ENCODE measurements around the gene LRSAM1.

LRSAM1 gene

DNA sequence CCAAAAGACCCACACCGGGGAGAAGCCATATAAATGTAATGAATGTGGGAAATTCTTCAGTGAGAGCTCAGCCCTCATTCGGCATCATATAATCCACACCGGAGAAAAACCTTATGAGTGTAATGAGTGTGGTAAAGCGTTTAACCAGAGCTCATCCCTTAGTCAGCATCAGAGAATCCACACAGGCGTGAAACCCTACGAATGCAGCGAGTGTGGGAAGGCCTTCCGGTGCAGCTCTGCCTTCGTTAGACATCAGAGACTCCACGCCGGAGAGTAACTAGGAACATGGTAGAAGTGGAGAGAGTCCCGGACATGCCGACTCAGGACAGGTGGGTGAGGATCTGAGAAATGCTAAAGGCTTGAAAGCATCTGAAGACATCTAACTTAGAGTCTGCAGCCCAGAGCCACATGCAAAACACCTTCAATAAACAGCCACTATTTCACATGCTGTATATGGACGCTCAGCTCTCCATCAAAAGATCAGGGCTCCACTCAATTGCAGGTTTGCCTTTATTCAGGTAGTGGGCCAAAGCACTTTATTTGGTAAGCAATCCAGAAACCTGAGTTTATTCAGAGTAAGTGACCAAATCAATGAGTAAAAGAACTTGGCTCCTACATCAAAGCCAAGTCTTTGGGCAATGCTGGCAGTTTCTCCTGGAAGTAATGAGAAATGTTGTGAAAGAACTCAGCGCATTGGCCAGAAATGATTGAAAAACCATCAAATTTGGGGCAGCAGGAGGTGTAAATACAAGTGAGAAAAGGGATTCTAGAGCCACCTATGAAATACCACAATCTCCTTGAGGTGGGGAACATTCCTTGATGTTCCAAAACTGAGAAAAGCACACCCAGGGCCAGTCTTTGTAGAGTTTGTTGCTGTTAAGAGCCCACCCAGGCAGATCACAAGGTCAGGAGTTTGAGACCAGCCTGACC, 6.1 kb upstream of the LRSAM1 start:
- TF ChIP-seq, protein P1, sequence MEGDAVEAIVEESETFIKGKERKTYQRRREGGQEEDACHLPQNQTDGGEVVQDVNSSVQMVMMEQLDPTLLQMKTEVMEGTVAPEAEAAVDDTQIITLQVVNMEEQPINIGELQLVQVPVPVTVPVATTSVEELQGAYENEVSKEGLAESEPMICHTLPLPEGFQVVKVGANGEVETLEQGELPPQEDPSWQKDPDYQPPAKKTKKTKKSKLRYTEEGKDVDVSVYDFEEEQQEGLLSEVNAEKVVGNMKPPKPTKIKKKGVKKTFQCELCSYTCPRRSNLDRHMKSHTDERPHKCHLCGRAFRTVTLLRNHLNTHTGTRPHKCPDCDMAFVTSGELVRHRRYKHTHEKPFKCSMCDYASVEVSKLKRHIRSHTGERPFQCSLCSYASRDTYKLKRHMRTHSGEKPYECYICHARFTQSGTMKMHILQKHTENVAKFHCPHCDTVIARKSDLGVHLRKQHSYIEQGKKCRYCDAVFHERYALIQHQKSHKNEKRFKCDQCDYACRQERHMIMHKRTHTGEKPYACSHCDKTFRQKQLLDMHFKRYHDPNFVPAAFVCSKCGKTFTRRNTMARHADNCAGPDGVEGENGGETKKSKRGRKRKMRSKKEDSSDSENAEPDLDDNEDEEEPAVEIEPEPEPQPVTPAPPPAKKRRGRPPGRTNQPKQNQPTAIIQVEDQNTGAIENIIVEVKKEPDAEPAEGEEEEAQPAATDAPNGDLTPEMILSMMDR (IDR thresholded peaks at IDR 0.05; ENCODE audit: low read length) = no peak
- TF ChIP-seq EZH2 (optimal IDR thresholded peaks at IDR 0.05; ENCODE audit: low read depth, low read length) = no peak
- TF ChIP-seq EZH2phosphoT487 (IDR thresholded peaks at IDR 0.05; ENCODE audit: low read length) = no peak
- peaks cover 36% of the 10 kb centered on the region for H4K20me1 ChIP-seq (ENCODE audit: insufficient read depth, low read length)
- peaks cover 27% of the 10 kb centered on the region for H3K79me2 ChIP-seq (ENCODE audit: low read length)
- H3K4me1 ChIP-seq (ENCODE audit: low read length) = peaks cover 8% of the 10 kb centered on the region
- H3K4me2 ChIP-seq (ENCODE audit: low read depth, low read length) = no peak overlapping the region
- no peak for DNase-seq
- H3K9me2 ChIP-seq (replicated peaks; ENCODE audit: insufficient read depth, low read length) = no peaks in the 10 kb centered on the region
- peaks cover 18% of the 10 kb centered on the region for H3K36me3 ChIP-seq (replicated peaks; ENCODE audit: insufficient read depth, low read length)
- H3K4me3 ChIP-seq (ENCODE audit: low read length) = no peak overlapping the region
- H3F3A ChIP-seq (ENCODE audit: insufficient read depth, low read length) = peaks cover 62% of the 10 kb centered on the region
- no peak overlapping the region for H2AFZ ChIP-seq (ENCODE audit: low read length)
- no peaks in the 10 kb centered on the region for H3K27me3 ChIP-seq (replicated peaks; ENCODE audit: insufficient read depth, low read length)
- H3K9me3 ChIP-seq (replicated peaks; ENCODE audit: insufficient read depth, low read length) = no peaks in the 10 kb centered on the region
- H3K27ac ChIP-seq (ENCODE audit: low read length) = no peak overlapping the region; the same call in 1 of the 2 replicates
- H3K9ac ChIP-seq (ENCODE audit: low read length) = no peak overlapping the region

GRCh38 chr9:127445851-127446712, 5.2 kb upstream of the LRSAM1 start:
- no peak overlapping the region; the same call in 1 of the 2 replicates for H3K27ac ChIP-seq (ENCODE audit: low read length)
- H3K36me3 ChIP-seq (replicated peaks; ENCODE audit: insufficient read depth, low read length) = peaks cover 21% of the 10 kb centered on the region
- no peaks in the 10 kb centered on the region for H3K27me3 ChIP-seq (replicated peaks; ENCODE audit: insufficient read depth, low read length)
- no peak overlapping the region for H3K9ac ChIP-seq (ENCODE audit: low read length)
- no peak overlapping the region for H3K4me2 ChIP-seq (ENCODE audit: low read depth, low read length)
- no peak for DNase-seq
- H3K9me2 ChIP-seq (replicated peaks; ENCODE audit: insufficient read depth, low read length) = no peaks in the 10 kb centered on the region
- peaks cover 39% of the 10 kb centered on the region for H4K20me1 ChIP-seq (ENCODE audit: insufficient read depth, low read length)
- H3K79me2 ChIP-seq (ENCODE audit: low read length) = peaks cover 36% of the 10 kb centered on the region
- no peaks in the 10 kb centered on the region for H3K9me3 ChIP-seq (replicated peaks; ENCODE audit: insufficient read depth, low read length)
- no peak for TF ChIP-seq EZH2 (optimal IDR thresholded peaks at IDR 0.05; ENCODE audit: low read depth, low read length)
- TF ChIP-seq, protein P1 (IDR thresholded peaks at IDR 0.05; ENCODE audit: low read length) = no peak
- TF ChIP-seq EZH2phosphoT487 (IDR thresholded peaks at IDR 0.05; ENCODE audit: low read length) = no peak
- peaks cover 8% of the 10 kb centered on the region for H3K4me1 ChIP-seq (ENCODE audit: low read length)
- H2AFZ ChIP-seq (ENCODE audit: low read length) = no peak overlapping the region
- H3F3A ChIP-seq (ENCODE audit: insufficient read depth, low read length) = peaks cover 71% of the 10 kb centered on the region
- no peak overlapping the region for H3K4me3 ChIP-seq (ENCODE audit: low read length)

GRCh38 chr9:127446713-127447415, 4.4 kb upstream of the LRSAM1 start:
- peaks cover 42% of the 10 kb centered on the region for H3K79me2 ChIP-seq (ENCODE audit: low read length)
- no peak overlapping the region for H3K4me2 ChIP-seq (ENCODE audit: low read depth, low read length)
- H3F3A ChIP-seq (ENCODE audit: insufficient read depth, low read length) = peaks cover 72% of the 10 kb centered on the region
- peaks cover 21% of the 10 kb centered on the region for H3K36me3 ChIP-seq (replicated peaks; ENCODE audit: insufficient read depth, low read length)
- no peak overlapping the region for H2AFZ ChIP-seq (ENCODE audit: low read length)
- no peak overlapping the region for H3K4me3 ChIP-seq (ENCODE audit: low read length)
- no peak overlapping the region for H3K9ac ChIP-seq (ENCODE audit: low read length)
- no peaks in the 10 kb centered on the region for H3K9me2 ChIP-seq (replicated peaks; ENCODE audit: insufficient read depth, low read length)
- H3K27ac ChIP-seq (ENCODE audit: low read length) = no peak overlapping the region
- peaks cover 8% of the 10 kb centered on the region for H3K4me1 ChIP-seq (ENCODE audit: low read length)
- no peaks in the 10 kb centered on the region for H3K27me3 ChIP-seq (replicated peaks; ENCODE audit: insufficient read depth, low read length)
- TF ChIP-seq, protein P1 (IDR thresholded peaks at IDR 0.05; ENCODE audit: low read length) = no peak
- TF ChIP-seq EZH2 (optimal IDR thresholded peaks at IDR 0.05; ENCODE audit: low read depth, low read length) = no peak
- TF ChIP-seq EZH2phosphoT487 (IDR thresholded peaks at IDR 0.05; ENCODE audit: low read length) = no peak
- no peaks in the 10 kb centered on the region for H3K9me3 ChIP-seq (replicated peaks; ENCODE audit: insufficient read depth, low read length)
- DNase-seq = no peak
- H4K20me1 ChIP-seq (ENCODE audit: insufficient read depth, low read length) = peaks cover 39% of the 10 kb centered on the region

Measured in MM.1S (cell line).